Spinal cord (tissue), 10 donors: ENCODE measurements around the gene DDAH1. TPM values are rescaled to one million over a fixed set of nuclear protein-coding genes. Genes with fewer than 3 reads are reported as not detected.
A peak's percentile ranks its signal among the peaks of the same experiment; 100 is the strongest.

ENCODE experiments used
- DNase-seq, 6 donors: peaks; one replicate each; pipeline versions ENCODE4 v3.0.0 to v3.0.0-alpha.2; 2013 to 2015; ENCODE audit warnings: low spot score in 6 of 6, low read depth in 4 of 6
- H3K27ac ChIP-seq: one replicate; pipeline ENCODE4 v1.5.1; 2013; ENCODE audit warnings: low read depth, low read length, control low read depth
- H3K27me3 ChIP-seq: one replicate; pipeline ENCODE4 v1.6.1; 2013; ENCODE audit warnings: low read length; ENCODE audit not compliant: control insufficient read depth, insufficient read depth
- H3K36me3 ChIP-seq: one replicate; pipeline ENCODE4 v1.6.1; 2013; ENCODE audit warnings: low read length; ENCODE audit not compliant: control insufficient read depth, insufficient read depth
- H3K4me1 ChIP-seq: one replicate; pipeline ENCODE4 v1.6.1; 2013; ENCODE audit warnings: low read length; ENCODE audit not compliant: control insufficient read depth, insufficient read depth
- H3K4me3 ChIP-seq: one replicate; pipeline ENCODE4 v1.5.1; 2013; ENCODE audit warnings: low read depth, low read length, control low read depth
- H3K9me3 ChIP-seq: one replicate; pipeline ENCODE4 v1.6.1; 2013; ENCODE audit warnings: low read length; ENCODE audit not compliant: control insufficient read depth, insufficient read depth
- WGBS: methylation state at CpG from one replicate; pipeline ENCODE4 v1.1.5; 2013; ENCODE audit warnings: missing lambda C conversion rate; ENCODE audit not compliant: insufficient coverage; 5-methylcytosine and 5-hydroxymethylcytosine counted together
- polyA plus RNA-seq, 2 donors: library from polyadenylated mRNA; unstranded; fragments of 120-200 nt; gene quantifications; one replicate each; pipeline ENCODE4 v1.2.1, GENCODE V29; 2013; ENCODE audit not compliant: insufficient read length in 2 of 2
- total RNA-seq, 2 donors: library from RNA; depleted of rRNA in 1 of 2; stranded (reverse); fragments of 120-200 nt in 1 of 2; fragments of >200 nt in 1 of 2; gene quantifications; one replicate each; pipeline versions ENCODE4 v1.2.3 to v1.2.4, GENCODE V29; 2013 to 2014
- donor health status: healthy.

Gene DDAH1
- total and polyA plus RNA-seq, 4 donors, result 68.1 to 203 (median 122) TPM

DNA sequence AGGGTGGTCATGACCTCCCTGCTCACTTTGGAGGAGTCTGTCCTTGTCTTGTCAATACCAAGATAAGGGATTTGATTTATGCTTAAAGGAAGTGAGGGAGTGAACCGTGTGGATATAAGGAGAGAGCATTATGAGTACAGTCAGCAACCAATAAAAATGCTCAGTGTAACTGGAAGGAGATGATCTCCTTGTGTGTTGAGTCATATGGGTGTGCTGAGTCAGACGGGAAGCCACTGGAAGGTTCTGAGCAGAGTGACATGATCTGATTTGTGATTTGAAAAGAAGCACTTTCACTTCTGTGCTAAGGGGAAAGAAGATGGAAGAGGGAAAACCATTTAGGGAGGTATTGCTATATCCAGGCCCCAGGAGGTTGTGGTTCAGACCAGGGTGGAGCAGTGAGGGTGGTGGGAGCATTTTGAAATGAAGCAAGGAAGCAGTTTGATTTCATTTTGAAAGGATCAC lies 186.1 kb downstream of the DDAH1 start:
- no peak for DNase-seq
- Histone ChIP-seq H3K4me3 (no peak overlapping the region), H3K9me3 (no peaks in the 10 kb centered on the region), H3K27me3 (no peaks in the 10 kb centered on the region), H3K27ac (no peak overlapping the region), H3K4me1 (peaks cover 7% of the 10 kb centered on the region), H3K36me3 (no peaks in the 10 kb centered on the region)
- 76% methylated on average over 2 of the region's 2 CpGs for WGBS

- Histone ChIP-seq H3K36me3 (no peaks in the 10 kb centered on the region), H3K4me3 (no peak overlapping the region), H3K9me3 (no peaks in the 10 kb centered on the region), H3K27me3 (no peaks in the 10 kb centered on the region), H3K27ac (no peak overlapping the region), H3K4me1 (peaks cover 4% of the 10 kb centered on the region)
- no peak for DNase-seq
- no CpG with 5 or more reads among the region's 4 CpGs for WGBS
These were observed 187.2 kb downstream of the DDAH1 start for GRCh38 chr1:85277802-85278201.

DNA sequence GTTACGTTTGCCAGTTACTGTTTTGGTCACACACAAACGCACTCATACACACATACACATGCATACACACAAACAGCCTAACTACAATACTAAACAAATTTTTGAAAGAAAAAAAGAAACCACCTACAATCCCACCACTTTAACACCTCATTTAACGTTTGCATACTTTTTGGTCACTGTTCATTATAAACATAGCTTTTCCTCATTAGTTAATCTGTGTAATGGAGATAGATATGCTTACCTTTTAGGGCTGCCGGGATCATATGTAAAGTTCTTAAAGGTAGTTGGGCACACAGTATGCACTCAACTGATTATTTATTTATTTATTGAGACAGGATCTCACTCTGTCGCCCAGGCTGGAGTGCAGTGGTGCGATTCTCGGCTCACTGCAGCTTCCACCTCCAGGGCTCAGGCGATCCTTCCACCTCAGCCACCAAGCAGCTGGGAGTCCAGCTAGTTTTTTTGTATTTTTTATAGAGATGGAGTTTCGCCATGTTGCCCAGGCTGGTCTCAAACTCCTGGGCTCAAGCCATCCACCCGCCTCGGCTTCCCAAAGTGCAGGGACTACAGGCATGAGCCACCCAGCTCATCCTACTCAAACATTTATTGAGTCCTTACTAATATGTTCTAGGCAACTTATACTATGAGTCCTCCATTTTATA lies 187.8 kb downstream of the DDAH1 start:
- Histone ChIP-seq H3K4me3 (peak overlapping the region; percentile 96), H3K9me3 (no peaks in the 10 kb centered on the region), H3K27ac (peak overlapping the region; percentile 93), H3K27me3 (no peaks in the 10 kb centered on the region), H3K4me1 (peaks cover 4% of the 10 kb centered on the region), H3K36me3 (no peaks in the 10 kb centered on the region)
- DNase-seq, result no peak
- WGBS, result 65% methylated on average over 8 of the region's 11 CpGs

GRCh38 chr1:85276215-85276977 lies 188.6 kb downstream of the DDAH1 start, which contains the start of gene BCL10:
Gene BCL10 (minus strand): TSS chr1:85276632. CDS start chr1:85276352, 280 bp downstream.
- Histone ChIP-seq H3K36me3 (no peaks in the 10 kb centered on the region), H3K27me3 (no peaks in the 10 kb centered on the region), H3K4me3 (peak within 1 kb of the TSS; percentile 96), H3K9me3 (no peaks in the 10 kb centered on the region), H3K4me1 (peaks cover 4% of the 10 kb centered on the region), H3K27ac (peak within 1 kb of the TSS; percentile 93)
- WGBS, result under 1% methylated on average over 78 of the region's 78 CpGs
- DNase-seq, result peak; percentile 90 to 99 (median 94)

DNA sequence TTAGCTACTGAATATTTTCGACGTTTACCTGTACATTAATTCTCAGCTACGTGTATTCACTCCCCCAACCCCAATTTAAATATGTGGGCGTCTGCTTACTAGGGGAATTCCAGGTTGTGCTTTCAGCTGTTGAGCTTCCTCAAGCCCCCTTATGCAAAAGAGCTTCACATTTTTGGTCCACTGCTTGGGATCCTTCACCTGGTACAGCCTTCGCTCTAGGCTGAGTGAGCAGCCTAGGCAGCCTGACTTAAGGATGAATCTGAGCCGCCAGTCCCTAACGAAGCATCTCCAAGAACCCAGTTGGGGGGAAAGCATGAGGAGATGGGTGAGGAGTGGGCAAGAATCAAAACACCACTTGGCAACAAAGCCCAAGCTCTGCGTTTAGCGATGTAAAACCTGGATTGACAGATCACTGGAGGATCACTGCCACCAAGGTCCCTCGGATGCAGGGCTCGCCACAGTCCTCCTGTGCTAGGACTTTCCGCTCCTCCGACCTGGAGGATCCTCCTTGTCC lies 189.2 kb downstream of the DDAH1 start:
- no peaks in the 10 kb centered on the region for H3K36me3 ChIP-seq
- peaks cover 4% of the 10 kb centered on the region for H3K4me1 ChIP-seq
- WGBS, result 0% methylated on average over 9 of the region's 13 CpGs
- no peak for DNase-seq
- H3K27ac ChIP-seq, result peak overlapping the region; percentile 93
- H3K4me3 ChIP-seq, result peak overlapping the region; percentile 96
- no peaks in the 10 kb centered on the region for H3K27me3 ChIP-seq
- H3K9me3 ChIP-seq, result no peaks in the 10 kb centered on the region

- H3K27ac ChIP-seq, result no peak overlapping the region
- peaks cover 4% of the 10 kb centered on the region for H3K4me1 ChIP-seq
- H3K4me3 ChIP-seq, result peak overlapping the region; percentile 96
These were observed 189.9 kb downstream of the DDAH1 start for GRCh38 chr1:85274969-85275453.

DNA sequence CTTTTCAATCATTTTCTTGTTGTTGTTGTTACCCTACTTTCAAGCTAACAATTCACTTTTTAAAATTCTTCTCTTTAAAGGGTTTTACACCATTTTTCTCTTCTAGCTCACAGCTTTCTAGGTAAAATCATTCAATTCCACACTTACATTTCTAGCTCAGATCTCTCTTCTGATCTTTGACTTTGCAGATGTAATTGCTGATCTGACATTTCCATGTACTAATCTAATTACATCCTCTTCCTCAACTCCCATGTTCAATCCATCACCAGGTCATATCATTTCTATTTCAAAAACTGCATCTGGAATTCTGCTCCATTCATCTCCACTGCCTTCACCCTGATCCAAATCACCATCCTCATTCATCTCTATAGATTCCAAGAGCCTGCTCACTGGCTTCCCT lies 191.6 kb downstream of the DDAH1 start:
- H3K4me3 ChIP-seq, result no peak overlapping the region
- H3K27ac ChIP-seq, result no peak overlapping the region
- DNase-seq, result no peak
- H3K36me3 ChIP-seq, result peaks cover 4% of the 10 kb centered on the region
- H3K27me3 ChIP-seq, result no peaks in the 10 kb centered on the region
- peaks cover 4% of the 10 kb centered on the region for H3K4me1 ChIP-seq
- no peaks in the 10 kb centered on the region for H3K9me3 ChIP-seq

More at GRCh38 chr1:85274969-85275453, 189.9 kb downstream of the DDAH1 start:
- whole genome bisulfite sequencing, result no CpG with 5 or more reads among the region's 1 CpG
- Histone ChIP-seq H3K36me3 (no peaks in the 10 kb centered on the region), H3K9me3 (no peaks in the 10 kb centered on the region), H3K27me3 (no peaks in the 10 kb centered on the region)
- DNase-seq, result no peak

DNA sequence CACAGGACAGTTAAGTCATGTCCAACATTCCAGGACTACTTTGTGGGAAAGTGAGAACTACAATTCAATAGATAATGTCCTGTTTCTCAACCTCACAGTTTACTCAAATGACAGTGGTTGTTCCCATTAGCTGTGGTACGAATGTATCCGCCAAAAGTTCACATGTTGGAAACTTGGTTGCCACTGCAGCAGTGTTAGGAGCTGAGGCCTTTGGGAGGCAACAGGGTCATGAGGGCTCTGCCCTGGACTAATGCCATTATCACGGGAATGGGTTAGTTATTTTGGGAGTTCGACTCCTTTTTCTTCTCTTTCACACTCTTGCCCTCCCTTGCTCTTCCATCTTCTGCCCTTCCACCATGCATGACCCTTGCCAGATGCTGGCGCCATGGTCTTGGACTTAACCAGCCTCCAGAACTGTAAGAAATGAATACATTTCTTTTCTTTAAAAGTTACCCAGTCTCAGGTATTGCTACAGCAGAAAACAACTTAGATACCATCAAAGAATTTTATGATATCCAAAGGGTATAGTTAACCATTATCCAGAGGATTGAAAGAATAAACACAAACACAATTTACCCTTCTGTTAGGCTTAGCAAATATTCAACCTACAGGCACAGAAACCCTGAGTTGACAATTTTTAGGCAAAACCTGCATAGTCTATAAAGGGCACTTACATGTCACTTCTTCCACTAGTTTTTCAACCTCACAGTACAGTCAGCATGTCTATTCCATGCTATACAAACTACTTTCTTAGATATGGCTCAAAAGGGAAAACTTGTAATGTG lies 196.0 kb downstream of the DDAH1 start:
- DNase-seq, result no peak
- Histone ChIP-seq H3K4me1 (no peaks in the 10 kb centered on the region), H3K27ac (no peak overlapping the region), H3K4me3 (no peak overlapping the region), H3K27me3 (no peaks in the 10 kb centered on the region), H3K9me3 (no peaks in the 10 kb centered on the region), H3K36me3 (peaks cover 10% of the 10 kb centered on the region)
- WGBS, result 100% methylated on average over 2 of the region's 5 CpGs
